Hematopoietic multipotent progenitor cell treated with erythropoietin and hydrocortisone succinate and interleukin-3 and kit ligand, for 6 days (in vitro differentiated cells): Measurements from ENCODE around the gene MRFAP1.
"Not testable (repeated sequence)": the region's sequence is repeated elsewhere in the genome, so short reads cannot be mapped to it uniquely, and the experiment has no call there.

Experiments
- DNase-seq: peaks from one replicate; pipeline ENCODE4 v3.0.0-alpha.2; 2015

Gene MRFAP1

GRCh38 chr4:6612961-6613675 lies 27.4 kb upstream of the MRFAP1 start:
- no peak for DNase-seq

- DNase-seq = no peak
Measured at GRCh38 chr4:6613676-6614651, 26.5 kb upstream of the MRFAP1 start.

- no peak for DNase-seq
Measured at GRCh38 chr4:6614701-6615230, 25.7 kb upstream of the MRFAP1 start.

GRCh38 chr4:6616087-6616995 lies 24.1 kb upstream of the MRFAP1 start:
- no peak for DNase-seq

- no peak for DNase-seq
Measured at GRCh38 chr4:6617246-6617645, 23.2 kb upstream of the MRFAP1 start.

- no peak for DNase-seq
Measured at GRCh38 chr4:6618386-6619115, 21.9 kb upstream of the MRFAP1 start.

GRCh38 chr4:6619116-6619465 lies 21.4 kb upstream of the MRFAP1 start:
- no peak for DNase-seq

GRCh38 chr4:6619466-6620255 lies 20.8 kb upstream of the MRFAP1 start:
- DNase-seq = no peak

GRCh38 chr4:6620296-6620695 lies 20.2 kb upstream of the MRFAP1 start:
- DNase-seq = no peak

- DNase-seq = no peak
Measured at GRCh38 chr4:6620891-6621555, 19.5 kb upstream of the MRFAP1 start.

- no peak for DNase-seq
Measured at GRCh38 chr4:6621556-6621927, 18.9 kb upstream of the MRFAP1 start.

GRCh38 chr4:6622744-6623143 lies 17.7 kb upstream of the MRFAP1 start:
- DNase-seq = no peak

GRCh38 chr4:6625256-6625655 lies 15.2 kb upstream of the MRFAP1 start:
- DNase-seq = no peak

- no peak for DNase-seq
Measured at GRCh38 chr4:6626066-6626465, 14.4 kb upstream of the MRFAP1 start.

- no peak for DNase-seq
Measured at GRCh38 chr4:6627832-6628231, 12.7 kb upstream of the MRFAP1 start.

GRCh38 chr4:6628484-6628883 lies 12.0 kb upstream of the MRFAP1 start:
- DNase-seq = not testable (repeated sequence)

GRCh38 chr4:6632125-6632524 lies 8.4 kb upstream of the MRFAP1 start:
- no peak for DNase-seq

- DNase-seq = peak; percentile 69
Measured at GRCh38 chr4:6633091-6633906, 7.2 kb upstream of the MRFAP1 start.

- DNase-seq = no peak
Measured at GRCh38 chr4:6634746-6635145, 5.7 kb upstream of the MRFAP1 start.
